RWPE2 (cell line): Measurements from ENCODE around the gene TUBA1C.
A peak's percentile ranks its signal among the peaks of the same experiment; 100 is the strongest.

Source experiments
- ATAC-seq: fragments of 200-7000 bp; cut with Tn5 transposase; 3 replicates; pipeline ENCODE4 v1.9.1; 2021; ENCODE audit warnings: low read depth
- DNase-seq: peaks from one replicate; pipeline ENCODE4 v3.0.0-alpha.2; 2020; ENCODE audit warnings: low spot score
- H3K27ac ChIP-seq: fragments of 450-650 bp; 2 replicates; pipeline ENCODE4 v1.5.1; 2017; ENCODE audit warnings: mild to moderate bottlenecking; ENCODE audit not compliant: poor library complexity, severe bottlenecking
- H3K27me3 ChIP-seq: fragments of 250-450 bp; sonication (Bioruptor Pico); 2 replicates; pipeline ENCODE4 v1.5.1; 2021; ENCODE audit warnings: mild to moderate bottlenecking, moderate library complexity; ENCODE audit not compliant: insufficient read depth, poor library complexity, severe bottlenecking
- H3K36me3 ChIP-seq: fragments of 250-450 bp; sonication (Bioruptor Pico); 2 replicates; pipeline ENCODE4 v1.5.1; 2020; ENCODE audit warnings: low read depth, mild to moderate bottlenecking, moderate library complexity
- H3K4me1 ChIP-seq: fragments of 250-450 bp; sonication (Bioruptor Pico); 2 replicates; pipeline ENCODE4 v1.5.1; 2021; ENCODE audit warnings: mild to moderate bottlenecking, moderate library complexity; ENCODE audit not compliant: insufficient read depth, poor library complexity, severe bottlenecking
- H3K4me3 ChIP-seq: fragments of 250-450 bp; sonication (Bioruptor Pico); 2 replicates; pipeline ENCODE4 v1.5.1; 2021; ENCODE audit warnings: mild to moderate bottlenecking, moderate library complexity; ENCODE audit not compliant: severe bottlenecking
- H3K9me3 ChIP-seq: fragments of 250-450 bp; sonication (Bioruptor Pico); 2 replicates; pipeline ENCODE4 v1.5.1; 2021; ENCODE audit warnings: mild to moderate bottlenecking, moderate library complexity; ENCODE audit not compliant: severe bottlenecking
- TF ChIP-seq, protein P1 (sequence below): fragments of 450-650 bp; IDR thresholded peaks from one replicate; pipeline ENCODE4 v1.5.1; 2017; ENCODE audit warnings: mild to moderate bottlenecking, moderate library complexity; ENCODE audit not compliant: poor library complexity, severe bottlenecking

The TUBA1C gene

DNA sequence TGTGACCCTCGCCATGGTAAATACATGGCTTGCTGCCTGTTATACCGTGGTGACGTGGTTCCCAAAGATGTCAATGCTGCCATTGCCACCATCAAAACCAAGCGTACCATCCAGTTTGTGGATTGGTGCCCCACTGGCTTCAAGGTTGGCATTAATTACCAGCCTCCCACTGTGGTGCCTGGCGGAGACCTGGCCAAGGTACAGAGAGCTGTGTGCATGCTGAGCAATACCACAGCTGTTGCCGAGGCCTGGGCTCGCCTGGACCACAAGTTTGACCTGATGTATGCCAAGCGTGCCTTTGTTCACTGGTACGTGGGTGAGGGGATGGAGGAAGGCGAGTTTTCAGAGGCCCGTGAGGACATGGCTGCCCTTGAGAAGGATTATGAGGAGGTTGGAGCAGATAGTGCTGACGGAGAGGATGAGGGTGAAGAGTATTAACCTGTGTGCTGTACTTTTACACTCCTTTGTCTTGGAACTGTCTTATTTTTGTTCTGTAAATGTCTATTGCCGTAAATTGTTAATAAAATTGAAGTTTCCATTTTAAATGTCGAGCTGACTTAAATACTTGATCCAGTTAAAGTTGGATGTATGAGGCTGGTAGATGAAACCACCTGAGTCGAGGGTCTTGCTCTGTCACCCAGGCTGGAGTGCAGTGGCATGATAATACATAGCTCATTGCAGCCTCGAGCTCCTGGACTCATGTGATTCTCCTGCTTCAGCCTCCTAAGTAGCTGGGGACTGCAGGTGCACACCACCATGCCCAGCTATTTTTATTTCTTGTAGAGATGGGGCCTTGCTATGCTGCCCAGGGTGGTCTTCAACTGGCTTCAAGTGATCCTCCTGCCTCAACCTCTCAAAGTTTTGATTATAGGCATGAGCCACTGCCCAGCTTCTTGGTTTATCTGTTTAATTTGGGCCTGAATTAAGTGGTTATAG, 8.2 kb downstream of the TUBA1C start:
- H3K4me1 ChIP-seq = peaks cover 7% of the 10 kb centered on the region
- no peak for ATAC-seq
- peaks cover 51% of the 10 kb centered on the region for H3K36me3 ChIP-seq
- no peak for DNase-seq
- H3K27me3 ChIP-seq = no peaks in the 10 kb centered on the region
- TF ChIP-seq, protein P1, sequence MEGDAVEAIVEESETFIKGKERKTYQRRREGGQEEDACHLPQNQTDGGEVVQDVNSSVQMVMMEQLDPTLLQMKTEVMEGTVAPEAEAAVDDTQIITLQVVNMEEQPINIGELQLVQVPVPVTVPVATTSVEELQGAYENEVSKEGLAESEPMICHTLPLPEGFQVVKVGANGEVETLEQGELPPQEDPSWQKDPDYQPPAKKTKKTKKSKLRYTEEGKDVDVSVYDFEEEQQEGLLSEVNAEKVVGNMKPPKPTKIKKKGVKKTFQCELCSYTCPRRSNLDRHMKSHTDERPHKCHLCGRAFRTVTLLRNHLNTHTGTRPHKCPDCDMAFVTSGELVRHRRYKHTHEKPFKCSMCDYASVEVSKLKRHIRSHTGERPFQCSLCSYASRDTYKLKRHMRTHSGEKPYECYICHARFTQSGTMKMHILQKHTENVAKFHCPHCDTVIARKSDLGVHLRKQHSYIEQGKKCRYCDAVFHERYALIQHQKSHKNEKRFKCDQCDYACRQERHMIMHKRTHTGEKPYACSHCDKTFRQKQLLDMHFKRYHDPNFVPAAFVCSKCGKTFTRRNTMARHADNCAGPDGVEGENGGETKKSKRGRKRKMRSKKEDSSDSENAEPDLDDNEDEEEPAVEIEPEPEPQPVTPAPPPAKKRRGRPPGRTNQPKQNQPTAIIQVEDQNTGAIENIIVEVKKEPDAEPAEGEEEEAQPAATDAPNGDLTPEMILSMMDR = no peak
- H3K9me3 ChIP-seq = no peaks in the 10 kb centered on the region
- H3K4me3 ChIP-seq = no peak overlapping the region
- H3K27ac ChIP-seq = no peak overlapping the region

DNA sequence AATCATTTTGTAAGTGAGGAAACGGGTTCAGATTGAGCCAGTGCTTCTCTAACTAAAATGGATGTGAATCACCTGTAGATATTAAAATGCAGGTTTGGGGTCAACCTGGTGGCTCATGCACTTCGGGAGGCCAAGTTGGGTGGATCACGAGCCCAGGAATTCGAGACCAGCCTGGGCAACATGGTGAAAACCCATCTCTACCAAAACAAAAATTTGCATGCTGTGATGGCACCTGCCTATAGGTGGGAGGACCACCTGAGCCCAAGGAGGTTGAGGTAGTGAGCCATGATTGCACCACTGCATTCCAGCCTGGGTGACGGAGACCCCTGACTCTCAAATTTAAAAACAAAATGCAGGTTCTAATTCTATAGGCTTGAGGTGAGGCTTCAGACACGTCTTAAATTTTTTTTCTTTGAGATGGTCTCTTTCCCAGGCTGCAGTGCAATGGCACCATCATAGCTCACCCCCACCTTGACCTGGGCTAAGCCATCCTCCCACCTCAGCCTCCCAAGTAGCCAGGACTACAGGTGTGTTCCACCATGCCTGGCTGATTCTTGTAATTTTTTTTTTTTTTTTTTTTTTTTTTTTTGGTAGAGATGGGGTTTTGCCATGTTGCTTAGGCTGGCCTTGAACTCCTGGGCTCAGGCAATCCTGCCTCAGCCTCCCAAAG, 9.0 kb downstream of the TUBA1C start:
- TF ChIP-seq, protein P1 = no peak

DNA sequence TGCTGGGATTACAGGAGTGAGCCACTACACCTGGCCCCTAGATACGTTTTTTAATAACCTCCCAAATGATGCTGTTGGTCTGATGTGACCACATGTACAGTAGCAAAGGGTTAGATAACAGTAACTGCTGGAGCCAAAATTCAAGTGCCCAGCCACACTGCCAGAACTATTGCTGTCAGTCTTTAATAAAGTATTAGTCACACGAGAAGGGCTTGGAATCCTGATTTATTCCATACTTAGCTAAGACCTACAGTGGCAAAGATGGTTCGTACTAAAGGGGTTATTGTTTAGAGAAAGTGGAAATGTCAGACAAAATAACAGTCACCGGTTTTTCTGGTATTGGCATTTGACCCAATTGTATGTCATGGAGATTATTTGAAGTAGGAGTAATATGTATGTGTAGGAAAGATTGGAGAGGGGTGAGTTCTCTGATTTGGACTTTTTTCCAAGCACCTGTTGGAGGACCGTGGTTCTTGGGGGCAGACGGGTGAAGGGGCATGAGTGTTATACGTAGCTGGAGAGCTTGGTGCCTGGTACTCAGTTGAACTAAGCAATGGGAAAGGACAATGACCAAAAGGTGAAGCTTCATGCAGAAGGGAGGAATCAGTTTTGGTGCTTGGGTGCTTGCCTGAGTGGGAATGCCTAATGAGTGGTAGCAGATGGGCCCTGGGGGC, 9.7 kb downstream of the TUBA1C start:
- Histone ChIP-seq H3K36me3 (peaks cover 40% of the 10 kb centered on the region), H3K27ac (no peak overlapping the region), H3K4me1 (no peaks in the 10 kb centered on the region), H3K27me3 (no peaks in the 10 kb centered on the region), H3K9me3 (no peaks in the 10 kb centered on the region), H3K4me3 (no peak overlapping the region)
- ATAC-seq (peak; percentile 8), DNase-seq (no peak)
- TF ChIP-seq, protein P1 = no peak

More for the DNA sequence above, 9.0 kb downstream of the TUBA1C start:
- no peaks in the 10 kb centered on the region for H3K9me3 ChIP-seq
- no peak overlapping the region for H3K4me3 ChIP-seq
- no peaks in the 10 kb centered on the region for H3K27me3 ChIP-seq
- H3K27ac ChIP-seq = no peak overlapping the region
- DNase-seq (no peak), ATAC-seq (0 out of 3 replicates have a peak, but pooled peaks have one; percentile 2)
- peaks cover 6% of the 10 kb centered on the region for H3K4me1 ChIP-seq
- peaks cover 47% of the 10 kb centered on the region for H3K36me3 ChIP-seq

DNA sequence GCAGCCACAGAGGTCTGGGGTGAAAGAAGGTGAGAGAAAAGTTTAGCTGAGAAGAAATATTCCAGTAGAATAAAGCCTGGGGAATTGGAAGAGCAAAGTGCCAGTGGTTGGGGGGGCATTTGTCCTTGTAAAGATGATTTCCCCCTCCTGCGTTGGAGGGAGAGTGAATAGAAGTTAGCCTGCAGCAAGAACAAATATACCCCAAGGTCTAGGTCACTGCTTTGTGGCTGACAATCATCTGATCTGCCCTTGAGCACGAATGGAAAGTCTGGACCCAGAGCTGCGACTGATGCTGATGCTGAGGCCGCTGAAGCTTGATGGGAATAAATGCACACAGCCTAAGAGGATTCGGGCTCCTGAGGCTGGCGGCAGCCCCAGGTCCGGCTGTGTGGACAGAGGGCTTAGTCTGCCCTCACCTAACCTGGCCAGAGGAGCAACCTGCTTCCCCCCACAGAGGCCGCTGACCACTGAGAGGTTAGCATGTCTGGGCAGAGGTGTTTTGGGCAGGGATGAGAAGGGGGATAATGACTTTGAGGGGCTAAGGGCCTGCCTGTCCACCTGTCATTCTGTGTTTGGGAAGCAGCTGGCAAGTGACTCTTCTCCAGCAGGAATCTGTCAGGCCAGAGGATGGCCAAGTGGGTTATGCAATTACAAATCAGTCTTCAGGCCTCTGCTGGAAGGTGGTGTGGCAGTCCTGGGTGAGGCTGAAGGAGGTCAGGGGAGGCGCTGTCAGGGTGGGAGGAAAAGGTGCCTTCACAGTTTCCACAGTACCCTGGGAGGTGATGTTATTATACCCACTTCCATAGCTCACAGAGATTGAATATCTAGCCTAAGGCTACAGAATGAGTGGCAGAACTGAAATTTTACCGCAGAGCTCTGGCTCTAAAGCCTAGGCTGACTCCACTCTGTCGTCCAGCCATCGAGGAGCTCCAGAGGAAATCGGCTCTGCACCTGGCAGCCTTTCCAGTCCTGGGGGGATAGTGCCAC, 11.7 kb downstream of the TUBA1C start:
- no peaks in the 10 kb centered on the region for H3K9me3 ChIP-seq
- TF ChIP-seq, protein P1 = no peak
- H3K27me3 ChIP-seq = no peaks in the 10 kb centered on the region
- no peak overlapping the region for H3K4me3 ChIP-seq
- H3K4me1 ChIP-seq = no peaks in the 10 kb centered on the region
- no peak for DNase-seq
- ATAC-seq = peak; percentile 10; the same call in 2 of the 3 replicates
- H3K27ac ChIP-seq = no peak overlapping the region
- peaks cover 20% of the 10 kb centered on the region for H3K36me3 ChIP-seq
